ENCODE results near the gene IGSF9.
A peak's percentile ranks its signal among the peaks of the same experiment; 100 is the strongest.

The IGSF9 gene

GRCh38 chr1:159944623-159945455, 574 bp downstream of the IGSF9 start:
- peak; percentile 44 for DNase-seq

GRCh38 chr1:159943908-159944622, 1.3 kb downstream of the IGSF9 start:
- peak; percentile 43 for DNase-seq

GRCh38 chr1:159943278-159943640, 2.2 kb downstream of the IGSF9 start:
- DNase-seq = peak; percentile 38

- peak; percentile 38 for DNase-seq
Observed at GRCh38 chr1:159942632-159943277, 2.7 kb downstream of the IGSF9 start.

GRCh38 chr1:159941591-159942560, 3.5 kb downstream of the IGSF9 start:
- no peak for DNase-seq

GRCh38 chr1:159941141-159941540, 4.3 kb downstream of the IGSF9 start:
- DNase-seq = no peak

- no peak for DNase-seq
Observed at GRCh38 chr1:159940006-159940620, 5.3 kb downstream of the IGSF9 start.

GRCh38 chr1:159939678-159940002, 5.8 kb downstream of the IGSF9 start:
- DNase-seq = no peak

- no peak for DNase-seq
Observed at GRCh38 chr1:159938905-159939677, 6.3 kb downstream of the IGSF9 start.

- DNase-seq = no peak
Observed at GRCh38 chr1:159938211-159938852, 7.1 kb downstream of the IGSF9 start.

- no peak for DNase-seq
Observed at GRCh38 chr1:159937054-159937750, 8.2 kb downstream of the IGSF9 start.

- DNase-seq = peak; percentile 89
Observed at GRCh38 chr1:159936273-159936904, 9.0 kb downstream of the IGSF9 start.

- DNase-seq = no peak
Observed at GRCh38 chr1:159935719-159936272, 9.6 kb downstream of the IGSF9 start.

- DNase-seq = no peak
Observed at GRCh38 chr1:159935305-159935704, 10.1 kb downstream of the IGSF9 start.

- DNase-seq = no peak
Observed at GRCh38 chr1:159934136-159935039, 11.0 kb downstream of the IGSF9 start.

- DNase-seq = no peak
Observed at GRCh38 chr1:159933347-159933746, 12.1 kb downstream of the IGSF9 start.

GRCh38 chr1:159932296-159933285, 12.8 kb downstream of the IGSF9 start:
- DNase-seq = no peak

All from islet precursor cell (in vitro differentiated cells).